Astrocyte (in vitro differentiated cells and primary cell): ENCODE data around the gene ALX4.

Source experiments
- CTCF ChIP-seq: IDR thresholded peaks from 2 replicates; pipeline ENCODE4 v1.5.1; 2011; ENCODE audit warnings: low read depth, mild to moderate bottlenecking, inconsistent platforms, low read length, moderate library complexity; ENCODE audit not compliant: insufficient read depth
- EZH2 ChIP-seq: IDR thresholded peaks from 2 replicates; pipeline ENCODE4 v1.6.1; 2012; ENCODE audit warnings: mild to moderate bottlenecking, low read length, inconsistent platforms; ENCODE audit not compliant: insufficient read depth

GRCh38 chr11:44271286-44271685 is 38.7 kb downstream of the ALX4 start:
- TF ChIP-seq CTCF (no peak), EZH2 (no peak)
